Measurements from ENCODE around the gene THOC6.

GRCh38 chr16:3028716-3029319 is 5.0 kb downstream of the THOC6 start:
- no peak for TF ChIP-seq JUND (IDR thresholded peaks at IDR 0.05)
- TF ChIP-seq CTCF (IDR thresholded peaks at IDR 0.05; ENCODE audit: low read depth, low read length, missing input control): no peak
- TF ChIP-seq TAF1 (conservative IDR thresholded peaks at IDR 0.05): no peak
- no peak for TF ChIP-seq RAD21 (IDR thresholded peaks at IDR 0.05)
- no peak for TF ChIP-seq GABPA (IDR thresholded peaks at IDR 0.05 in 1 of 2, conservative IDR thresholded peaks at IDR 0.05 in 1 of 2)
- TF ChIP-seq SP1 (IDR thresholded peaks at IDR 0.05): no peak
- TF ChIP-seq ZBTB33 (IDR thresholded peaks at IDR 0.05): no peak
- TF ChIP-seq YY1 (IDR thresholded peaks at IDR 0.05): no peak
